ENCODE measurements around the gene FPR1.

GRCh38 chr19:51710163-51710562 lies 41.5 kb downstream of the FPR1 start:
- TF ChIP-seq CTCF (IDR thresholded peaks at IDR 0.05) (no peak), POLR2A (IDR thresholded peaks at IDR 0.05) (no peak), POLR2AphosphoS5 (IDR thresholded peaks at IDR 0.05) (no peak)

Measured in breast epithelium (tissue), 3 donors.